B cell (primary cell): Measurements from ENCODE around the gene CEP128. TPM values are rescaled to one million over a fixed set of nuclear protein-coding genes. Genes with fewer than 3 reads are reported as not detected.

Experiments used
- ATAC-seq: fragments of 200-7000 bp; cut with Tn5 transposase; one replicate; pipeline ENCODE4 v1.10.0; 2021; ENCODE audit warnings: low read depth, mild to moderate bottlenecking, moderate number of reproducible peaks, moderate library complexity
- CTCF ChIA-PET: fragments of 350-600 bp; sonication (Branson Sonifier 250); formaldehyde crosslinking; loops from one replicate; lab custom pipeline; 2021; ENCODE audit warnings: antibody characterized with exemption, inconsistent platforms; lab: Charles Lee
- POLR2A ChIA-PET: fragments of 350-600 bp; sonication (Branson Sonifier 250); formaldehyde crosslinking; loops from one replicate; lab custom pipeline; 2021; ENCODE audit warnings: antibody characterized with exemption; lab: Charles Lee
- DNase-seq: peaks from one replicate; pipeline ENCODE4 v3.0.0; 2013
- H2AFZ ChIP-seq: 2 replicates; pipeline ENCODE4 v1.6.1; 2012; ENCODE audit warnings: mild to moderate bottlenecking, low read depth, low read length; ENCODE audit not compliant: insufficient read depth, poor library complexity, severe bottlenecking
- H3K27ac ChIP-seq, 2 donors: 1 replicate in 1 of 2; 2 replicates in 1 of 2; pipeline ENCODE4 v1.5.1; 2012 to 2013; ENCODE audit warnings: low read length in 2 of 2, mild to moderate bottlenecking in 2 of 2, moderate library complexity in 1 of 2
- H3K27me3 ChIP-seq, 4 experiments: fragments of 200-600 bp in 1 of 4; sonication (generic) in 1 of 4; replicated peaks in 1 of 4; 1 replicate in 2 of 4; 2 replicates in 2 of 4; pipeline versions ENCODE4 v1.6.1 to v1.7.0; 2013 to 2016; ENCODE audit warnings: low read length in 3 of 4, mild to moderate bottlenecking in 2 of 4, mixed read lengths in 1 of 4, moderate library complexity in 1 of 4; ENCODE audit not compliant: insufficient read depth in 4 of 4, control insufficient read depth in 3 of 4; ENCODE audit errors: control extremely low read depth in 1 of 4
- H3K36me3 ChIP-seq, 2 experiments: replicated peaks in 1 of 2; 1 replicate in 1 of 2; 2 replicates in 1 of 2; pipeline versions ENCODE4 v1.6.1 to v1.7.1; 2013; ENCODE audit warnings: low read length in 1 of 2; ENCODE audit not compliant: insufficient read depth in 2 of 2, control insufficient read depth in 1 of 2; ENCODE audit errors: control extremely low read depth in 1 of 2, extremely low read depth in 1 of 2
- H3K4me1 ChIP-seq, 2 donors: fragments of 200-600 bp in 1 of 2; sonication (generic) in 1 of 2; 1 replicate in 1 of 2; 2 replicates in 1 of 2; pipeline versions ENCODE4 v1.5.1 to v1.6.1; 2013 to 2017; ENCODE audit warnings: low read length in 2 of 2; ENCODE audit not compliant: control insufficient read depth in 2 of 2, insufficient read depth in 2 of 2
- H3K4me2 ChIP-seq: replicated peaks from 2 replicates; pipeline ENCODE3; 2012; ENCODE audit warnings: mild to moderate bottlenecking, low read depth, low read length; ENCODE audit not compliant: poor library complexity, severe bottlenecking
- H3K4me3 ChIP-seq, 5 experiments: fragments of 200-600 bp in 1 of 5; sonication (generic) in 1 of 5; 1 replicate in 3 of 5; 2 replicates in 2 of 5; pipeline versions ENCODE4 v1.5.1 to v1.7.0; 2011 to 2016; ENCODE audit warnings: low read length in 4 of 5, mild to moderate bottlenecking in 4 of 5, low read depth in 2 of 5, control low read depth in 1 of 5, moderate library complexity in 1 of 5; ENCODE audit not compliant: insufficient read depth in 1 of 5; ENCODE audit errors: control extremely low read depth in 1 of 5, extremely low read depth in 1 of 5
- H3K79me2 ChIP-seq: fragments of 200-600 bp; sonication (generic); one replicate; pipeline ENCODE4 v1.6.0; 2016; ENCODE audit warnings: low read length; ENCODE audit not compliant: control insufficient read depth, insufficient read depth
- H3K9ac ChIP-seq: fragments of 200-600 bp; sonication (generic); 2 replicates; pipeline ENCODE4 v1.6.1; 2017; ENCODE audit warnings: mild to moderate bottlenecking, low read length, moderate library complexity
- H3K9me3 ChIP-seq, 3 donors: one replicate each; pipeline versions ENCODE4 v1.6.1 to v1.7.1; 2013; ENCODE audit warnings: low read length in 2 of 3; ENCODE audit not compliant: control insufficient read depth in 2 of 3, insufficient read depth in 1 of 3; ENCODE audit errors: control extremely low read depth in 1 of 3
- H4K20me1 ChIP-seq: 2 replicates; pipeline ENCODE4 v1.6.0; 2012; ENCODE audit warnings: mild to moderate bottlenecking, low read length; ENCODE audit not compliant: insufficient read depth, control insufficient read depth, poor library complexity, severe bottlenecking
- H3K27ac Mint-ChIP-seq: one replicate; pipeline ENCODE4 v1.8.0; 2021; ENCODE audit warnings: mixed read lengths
- H3K27me3 Mint-ChIP-seq: one replicate; pipeline ENCODE4 v1.8.0; 2021; ENCODE audit warnings: mixed read lengths
- H3K4me1 Mint-ChIP-seq: one replicate; pipeline ENCODE4 v1.8.0; 2021; ENCODE audit warnings: mixed read lengths
- H3K4me3 Mint-ChIP-seq: one replicate; pipeline ENCODE4 v1.8.0; 2021; ENCODE audit warnings: mixed read lengths
- H3K9me3 Mint-ChIP-seq: one replicate; pipeline ENCODE4 v1.8.0; 2022; ENCODE audit warnings: mixed read lengths; ENCODE audit not compliant: insufficient read depth
- EZH2 ChIP-seq: IDR thresholded peaks from 2 replicates; pipeline ENCODE4 v1.6.1; 2012; ENCODE audit warnings: borderline replicate concordance, low read depth, mild to moderate bottlenecking, moderate library complexity, low read length; ENCODE audit not compliant: insufficient read depth, poor library complexity, severe bottlenecking
- WGBS: methylation state at CpG from one replicate; pipeline ENCODE4 v1.1.5; 2013; ENCODE audit warnings: missing lambda C conversion rate; ENCODE audit not compliant: insufficient coverage; 5-methylcytosine and 5-hydroxymethylcytosine counted together
- intact Hi-C: fragments of 100-400 bp; cut with micrococcal nuclease; formaldehyde crosslinking; loops from one replicate; pipeline ENCODE4 v1.10.0; 2022
- polyA plus RNA-seq: library from polyadenylated mRNA; depleted of rRNA; stranded (reverse); fragments of >200 nt; gene quantifications from 2 replicates; pipeline ENCODE4 v1.2.3, GENCODE V29; 2012
- total RNA-seq, 2 donors: library from RNA; stranded (reverse); fragments of 120-200 nt in 1 of 2; gene quantifications; 1 replicate in 1 of 2; 2 replicates in 1 of 2; pipeline versions ENCODE4 v1.2.3 to v1.2.4, GENCODE V29; 2013 to 2022
- TF ChIP-seq, protein P1 (sequence below): fragments of 200-600 bp; IDR thresholded peaks from one replicate; pipeline ENCODE4 v1.8.0; 2022; ENCODE audit warnings: antibody characterized with exemption, mild to moderate bottlenecking

The CEP128 gene
- total and polyA plus RNA-seq, 2 donors (not counting 1 experiment from before 2014, with no cell fraction given) = 1.1 to 31.6 TPM

GRCh38 chr14:80637756-80638619, 303.6 kb downstream of the CEP128 start:
- H3K79me2 ChIP-seq = no peaks in the 10 kb centered on the region
- no peaks in the 10 kb centered on the region for H3K9me3 ChIP-seq
- 100% methylated on average over 6 of the region's 10 CpGs for WGBS
- ATAC-seq = no peak
- TF ChIP-seq, protein P1, sequence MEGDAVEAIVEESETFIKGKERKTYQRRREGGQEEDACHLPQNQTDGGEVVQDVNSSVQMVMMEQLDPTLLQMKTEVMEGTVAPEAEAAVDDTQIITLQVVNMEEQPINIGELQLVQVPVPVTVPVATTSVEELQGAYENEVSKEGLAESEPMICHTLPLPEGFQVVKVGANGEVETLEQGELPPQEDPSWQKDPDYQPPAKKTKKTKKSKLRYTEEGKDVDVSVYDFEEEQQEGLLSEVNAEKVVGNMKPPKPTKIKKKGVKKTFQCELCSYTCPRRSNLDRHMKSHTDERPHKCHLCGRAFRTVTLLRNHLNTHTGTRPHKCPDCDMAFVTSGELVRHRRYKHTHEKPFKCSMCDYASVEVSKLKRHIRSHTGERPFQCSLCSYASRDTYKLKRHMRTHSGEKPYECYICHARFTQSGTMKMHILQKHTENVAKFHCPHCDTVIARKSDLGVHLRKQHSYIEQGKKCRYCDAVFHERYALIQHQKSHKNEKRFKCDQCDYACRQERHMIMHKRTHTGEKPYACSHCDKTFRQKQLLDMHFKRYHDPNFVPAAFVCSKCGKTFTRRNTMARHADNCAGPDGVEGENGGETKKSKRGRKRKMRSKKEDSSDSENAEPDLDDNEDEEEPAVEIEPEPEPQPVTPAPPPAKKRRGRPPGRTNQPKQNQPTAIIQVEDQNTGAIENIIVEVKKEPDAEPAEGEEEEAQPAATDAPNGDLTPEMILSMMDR = no peak
- no peak for TF ChIP-seq EZH2
- H3K9me3 Mint-ChIP-seq = no peaks in the 10 kb centered on the region
- no peaks in the 10 kb centered on the region for H3K36me3 ChIP-seq
- H3K4me3 ChIP-seq = no peak overlapping the region
- no peaks in the 10 kb centered on the region for H3K4me1 Mint-ChIP-seq
- ChIA-PET POLR2A (no interaction called here), CTCF (no interaction called here)
- H3K27me3 ChIP-seq = no peaks in the 10 kb centered on the region
- intact Hi-C loops = no loop called here
- no peak overlapping the region for H3K27ac ChIP-seq
- H3K27me3 Mint-ChIP-seq = no peaks in the 10 kb centered on the region
- H4K20me1 ChIP-seq = no peaks in the 10 kb centered on the region
- no peak for DNase-seq
- H3K4me1 ChIP-seq = no peaks in the 10 kb centered on the region
- no peak overlapping the region for H3K4me2 ChIP-seq
- H3K9ac ChIP-seq = no peak overlapping the region
- H3K4me3 Mint-ChIP-seq = no peak overlapping the region
- H3K27ac Mint-ChIP-seq = no peak overlapping the region
- H2AFZ ChIP-seq = no peak overlapping the region

- H3K4me1 Mint-ChIP-seq = no peaks in the 10 kb centered on the region
- Histone ChIP-seq H3K27me3 (no peaks in the 10 kb centered on the region), H2AFZ (no peak overlapping the region), H3K4me3 (no peak overlapping the region), H4K20me1 (no peaks in the 10 kb centered on the region), H3K36me3 (no peaks in the 10 kb centered on the region), H3K9me3 (no peaks in the 10 kb centered on the region), H3K27ac (no peak overlapping the region), H3K9ac (no peak overlapping the region), H3K79me2 (no peaks in the 10 kb centered on the region), H3K4me1 (no peaks in the 10 kb centered on the region), H3K4me2 (no peak overlapping the region)
- ATAC-seq (no peak), DNase-seq (no peak)
- intact Hi-C loops = no loop called here
- no peaks in the 10 kb centered on the region for H3K9me3 Mint-ChIP-seq
- no CpG with 5 or more reads among the region's 1 CpG for WGBS
- CTCF ChIA-PET = interaction anchor here (0.6 kb wide), 1 partner anchor 343 kb away, joined by 5 read pairs; no protein-coding TSS in a partner anchor
- no peaks in the 10 kb centered on the region for H3K27me3 Mint-ChIP-seq
- POLR2A ChIA-PET = no interaction called here
- no peak overlapping the region for H3K27ac Mint-ChIP-seq
- H3K4me3 Mint-ChIP-seq = no peak overlapping the region
- TF ChIP-seq, protein P1 = no peak
- no peak for TF ChIP-seq EZH2
Observed at GRCh38 chr14:80636071-80636470, 305.5 kb downstream of the CEP128 start.
